Right forelimb (tissue), 1 donor: ENCODE results near the gene GAGE2A.
"Not testable (repeated sequence)": the region's sequence is repeated elsewhere in the genome, so short reads cannot be mapped to it uniquely, and the experiment has no call there.

ENCODE experiments used
- DNase-seq: peaks from one replicate; pipeline ENCODE4 v3.0.0-alpha.2; 2018

Gene GAGE2A

GRCh38 chrX:49589196-49589595, at the start of gene GAGE2A:
Gene GAGE2A, plus strand, starts transcription at chrX:49589496. Its CDS starts 1,155 bp downstream, at chrX:49590651.
- not testable (repeated sequence) for DNase-seq

- not testable (repeated sequence) for DNase-seq
Observed at GRCh38 chrX:49541433-49541832, 47.9 kb upstream of the GAGE2A start, which contains the start of gene GAGE12D. Gene GAGE12D, plus strand, starts transcription at chrX:49541733. Its CDS starts 1,155 bp downstream, at chrX:49542888.

GRCh38 chrX:49550989-49551388, 38.3 kb upstream of the GAGE2A start, which contains the start of gene GAGE12E:
Gene GAGE12E, plus strand, starts transcription at chrX:49551289. Its CDS starts 1,155 bp downstream, at chrX:49552444.
- not testable (repeated sequence) for DNase-seq

- DNase-seq, result not testable (repeated sequence)
Observed at GRCh38 chrX:49560542-49560941, 28.8 kb upstream of the GAGE2A start, which contains the start of gene GAGE12F. Gene GAGE12F, plus strand, starts transcription at chrX:49560842. Its CDS starts 1,155 bp downstream, at chrX:49561997.

- DNase-seq, result not testable (repeated sequence)
Observed at GRCh38 chrX:49568728-49569127, 20.6 kb upstream of the GAGE2A start.

- DNase-seq, result not testable (repeated sequence)
Observed at GRCh38 chrX:49569152-49569551, 20.1 kb upstream of the GAGE2A start.

GRCh38 chrX:49570100-49570499, 19.2 kb upstream of the GAGE2A start, which contains the start of gene GAGE12G:
Gene GAGE12G, plus strand, starts transcription at chrX:49570400. Its CDS starts 1,155 bp downstream, at chrX:49571555.
- DNase-seq, result not testable (repeated sequence)

- not testable (repeated sequence) for DNase-seq
Observed at GRCh38 chrX:49579649-49580048, 9.6 kb upstream of the GAGE2A start, which contains the start of gene GAGE12H. Gene GAGE12H, plus strand, starts transcription at chrX:49579949. Its CDS starts 1,155 bp downstream, at chrX:49581104.

- DNase-seq, result not testable (repeated sequence)
Observed at GRCh38 chrX:49589769-49590478, 628 bp downstream of the GAGE2A start.

- not testable (repeated sequence) for DNase-seq
Observed at GRCh38 chrX:49590488-49590887, 1.2 kb downstream of the GAGE2A start.

GRCh38 chrX:49598720-49599119, 9.4 kb downstream of the GAGE2A start, which contains the start of gene GAGE1:
Gene GAGE1, plus strand, starts transcription at chrX:49599020. Its CDS starts 1,155 bp downstream, at chrX:49600175.
- DNase-seq, result not testable (repeated sequence)

- DNase-seq, result no peak
Observed at GRCh38 chrX:49610718-49611310, 21.5 kb downstream of the GAGE2A start.

- no peak for DNase-seq
Observed at GRCh38 chrX:49618574-49618973, 29.3 kb downstream of the GAGE2A start.

GRCh38 chrX:49627086-49627777, 37.9 kb downstream of the GAGE2A start:
- DNase-seq, result no peak

GRCh38 chrX:49644991-49645637, 55.8 kb downstream of the GAGE2A start:
- no peak for DNase-seq
